ENCODE measurements around the gene ERCC1. TPM values are rescaled to one million over a fixed set of nuclear protein-coding genes. Genes with fewer than 3 reads are reported as not detected.

ERCC1 gene
- total RNA-seq, 2 donors from 2014 or later, result 110 to 126 TPM

GRCh38 chr19:45357445-45357783 is 66.3 kb downstream of the ERCC1 start:
- H3K9me3 ChIP-seq, result no peaks in the 10 kb centered on the region
- H3K4me3 ChIP-seq, result no peak overlapping the region
- DNase-seq (ENCODE audit: low spot score), result no peak
- H3K4me1 ChIP-seq, result no peaks in the 10 kb centered on the region
- H3K27me3 ChIP-seq, result no peaks in the 10 kb centered on the region
- TF ChIP-seq, protein P1, sequence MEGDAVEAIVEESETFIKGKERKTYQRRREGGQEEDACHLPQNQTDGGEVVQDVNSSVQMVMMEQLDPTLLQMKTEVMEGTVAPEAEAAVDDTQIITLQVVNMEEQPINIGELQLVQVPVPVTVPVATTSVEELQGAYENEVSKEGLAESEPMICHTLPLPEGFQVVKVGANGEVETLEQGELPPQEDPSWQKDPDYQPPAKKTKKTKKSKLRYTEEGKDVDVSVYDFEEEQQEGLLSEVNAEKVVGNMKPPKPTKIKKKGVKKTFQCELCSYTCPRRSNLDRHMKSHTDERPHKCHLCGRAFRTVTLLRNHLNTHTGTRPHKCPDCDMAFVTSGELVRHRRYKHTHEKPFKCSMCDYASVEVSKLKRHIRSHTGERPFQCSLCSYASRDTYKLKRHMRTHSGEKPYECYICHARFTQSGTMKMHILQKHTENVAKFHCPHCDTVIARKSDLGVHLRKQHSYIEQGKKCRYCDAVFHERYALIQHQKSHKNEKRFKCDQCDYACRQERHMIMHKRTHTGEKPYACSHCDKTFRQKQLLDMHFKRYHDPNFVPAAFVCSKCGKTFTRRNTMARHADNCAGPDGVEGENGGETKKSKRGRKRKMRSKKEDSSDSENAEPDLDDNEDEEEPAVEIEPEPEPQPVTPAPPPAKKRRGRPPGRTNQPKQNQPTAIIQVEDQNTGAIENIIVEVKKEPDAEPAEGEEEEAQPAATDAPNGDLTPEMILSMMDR (IDR thresholded peaks at IDR 0.05), result no peak
- H3K27ac ChIP-seq, result no peak overlapping the region
- peaks cover 13% of the 10 kb centered on the region for H3K36me3 ChIP-seq

Small RNA genes within 50 kb of the gene (microRNA-seq; reads per million reads assigned to microRNA genes)
- gene MIR6088 (ENCODE audit: borderline number of aligned reads in 2 of 2, borderline replicate concordance in 1 of 2), result 0 reads per million in 2 donors

Other genes starting within 250 kb of the ERCC1 start
- gene TRAPPC6A, start 245.7 kb downstream of the ERCC1 start, total RNA-seq, result 10 to 100 TPM; 17.9 to 22.8 TPM
- gene BLOC1S3, start 245.1 kb downstream of the ERCC1 start, total RNA-seq, result 1 to 10 TPM; 5.0 to 5.6 TPM
- gene EXOC3L2, start 178.5 kb downstream of the ERCC1 start, total RNA-seq, result 1 to 10 TPM; 3.0 to 8.2 TPM
- gene MARK4, start 172.6 kb downstream of the ERCC1 start, total RNA-seq, result 10 to 100 TPM; 18.2 to 24.1 TPM
- gene CKM, start 101.0 kb downstream of the ERCC1 start, total RNA-seq, result 1,000 to 10,000 TPM; 3,033 to 6,121 TPM
- under 1 TPM in 1 of 2 donors, not detected in 1; 0.75 TPM for gene KLC3, start 83.2 kb downstream of the ERCC1 start, total RNA-seq
- gene ERCC2, start 53.3 kb downstream of the ERCC1 start, total RNA-seq, result 10 to 100 TPM in 1 of 2 donors, 1 to 10 TPM in 1; 8.6 to 11.2 TPM
- gene PPP1R13L, start 18.8 kb downstream of the ERCC1 start, total RNA-seq, result 100 to 1,000 TPM; 112 to 230 TPM
- gene POLR1G, start 17.3 kb downstream of the ERCC1 start, total RNA-seq, result 1 to 10 TPM; 5.5 to 5.6 TPM
- gene FOSB, start 44.1 kb upstream of the ERCC1 start, total RNA-seq, result 10 to 100 TPM; 17.8 to 19.7 TPM
- gene RTN2, start 73.1 kb upstream of the ERCC1 start, total RNA-seq, result 10 to 100 TPM; 22.8 to 24.0 TPM
- gene PPM1N, start 74.5 kb upstream of the ERCC1 start, total RNA-seq, result 1 to 10 TPM in 1 of 2 donors, not detected in 1; 1.8 TPM
- 10 to 100 TPM; 61.4 to 61.7 TPM for gene VASP, start 83.6 kb upstream of the ERCC1 start, total RNA-seq
- 10 to 100 TPM; 15.8 to 33.5 TPM for gene OPA3, start 160.9 kb upstream of the ERCC1 start, total RNA-seq
- gene GPR4, start 178.3 kb upstream of the ERCC1 start, total RNA-seq, result 10 to 100 TPM in 1 of 2 donors, 1 to 10 TPM in 1; 6.2 to 12.1 TPM
- 10 to 100 TPM; 18.7 to 22.5 TPM for gene EML2, start 215.5 kb upstream of the ERCC1 start, total RNA-seq
- gene GIPR, start 244.3 kb upstream of the ERCC1 start, total RNA-seq, result 1 to 10 TPM; 2.7 to 3.1 TPM